Fibroblast of skin of right quadriceps (primary cell): Measurements from ENCODE around the gene ZNF407.

Source experiments
- DNase-seq: peaks from one replicate; pipeline ENCODE4 v3.0.0-alpha.2; 2013

Gene ZNF407

GRCh38 chr18:74682141-74682990 lies 84.7 kb downstream of the ZNF407 start:
- DNase-seq, result no peak

- DNase-seq, result peak; percentile 65
Measured at GRCh38 chr18:74682991-74683297, 85.3 kb downstream of the ZNF407 start.

- DNase-seq, result no peak
Measured at GRCh38 chr18:74683573-74683972, 85.9 kb downstream of the ZNF407 start.

GRCh38 chr18:74689251-74689650 lies 91.6 kb downstream of the ZNF407 start:
- DNase-seq, result peak; percentile 84

GRCh38 chr18:74692367-74693013 lies 94.8 kb downstream of the ZNF407 start:
- DNase-seq, result no peak

- no peak for DNase-seq
Measured at GRCh38 chr18:74694436-74694835, 96.8 kb downstream of the ZNF407 start.

GRCh38 chr18:74695170-74695569 lies 97.5 kb downstream of the ZNF407 start:
- DNase-seq, result no peak

GRCh38 chr18:74698881-74699280 lies 101.2 kb downstream of the ZNF407 start:
- DNase-seq, result no peak

GRCh38 chr18:74699455-74699854 lies 101.8 kb downstream of the ZNF407 start:
- no peak for DNase-seq

GRCh38 chr18:74702950-74703349 lies 105.3 kb downstream of the ZNF407 start:
- DNase-seq, result no peak

GRCh38 chr18:74708169-74708568 lies 110.5 kb downstream of the ZNF407 start:
- DNase-seq, result no peak

- DNase-seq, result no peak
Measured at GRCh38 chr18:74709452-74709851, 111.8 kb downstream of the ZNF407 start.

- DNase-seq, result no peak
Measured at GRCh38 chr18:74714120-74714519, 116.5 kb downstream of the ZNF407 start.

- DNase-seq, result no peak
Measured at GRCh38 chr18:74714791-74715190, 117.1 kb downstream of the ZNF407 start.

- DNase-seq, result no peak
Measured at GRCh38 chr18:74715306-74715705, 117.6 kb downstream of the ZNF407 start.

GRCh38 chr18:74715865-74716712 lies 118.4 kb downstream of the ZNF407 start:
- no peak for DNase-seq

- no peak for DNase-seq
Measured at GRCh38 chr18:74718312-74718711, 120.6 kb downstream of the ZNF407 start.

GRCh38 chr18:74722237-74722636 lies 124.6 kb downstream of the ZNF407 start:
- peak; percentile 60 for DNase-seq

GRCh38 chr18:74724186-74724585 lies 126.5 kb downstream of the ZNF407 start:
- DNase-seq, result peak; percentile 76

- DNase-seq, result no peak
Measured at GRCh38 chr18:74725690-74726089, 128.0 kb downstream of the ZNF407 start.

- DNase-seq, result no peak
Measured at GRCh38 chr18:74728586-74728985, 130.9 kb downstream of the ZNF407 start.

GRCh38 chr18:74731097-74731496 lies 133.4 kb downstream of the ZNF407 start:
- DNase-seq, result peak; percentile 92

- no peak for DNase-seq
Measured at GRCh38 chr18:74732380-74732779, 134.7 kb downstream of the ZNF407 start.

GRCh38 chr18:74733598-74733997 lies 135.9 kb downstream of the ZNF407 start:
- no peak for DNase-seq
